ENCODE data around the gene PRSS53. TPM values are rescaled to one million over a fixed set of nuclear protein-coding genes. Genes with fewer than 3 reads are reported as not detected.

PRSS53 gene
- total RNA-seq, 2 experiments from 2014 or later, result 3.7 to 5.7 TPM

- BruUV-seq (replicated peaks), result no TSS peak
- intact Hi-C loops (cut with micrococcal nuclease; ENCODE audit: unreplicated experiment), result loop anchor here (10.0 kb wide), 1 partner anchor 341 kb away; the partner anchor contains the start of gene ARMC5
- no peaks in the 10 kb centered on the region for H3K9me2 ChIP-seq (ENCODE audit: insufficient read depth, low read length)
- no peak overlapping the region for H3K27ac ChIP-seq (ENCODE audit: low read depth, low read length, poor library complexity, severe bottlenecking)
- peaks cover 6% of the 10 kb centered on the region for H3K79me2 ChIP-seq (ENCODE audit: insufficient read depth, low read depth, low read length)
- no peaks in the 10 kb centered on the region for H3K9me3 ChIP-seq (ENCODE audit: low read length)
- no peak overlapping the region for H3K4me2 ChIP-seq (ENCODE audit: low read length)
- POLR2A ChIA-PET, result no interaction called here
- H3K36me3 ChIP-seq (ENCODE audit: insufficient read depth, low read length), result peaks cover 33% of the 10 kb centered on the region
- H3K4me1 ChIP-seq (ENCODE audit: insufficient read depth, low read length, poor library complexity, severe bottlenecking), result peaks cover 8% of the 10 kb centered on the region
- TF ChIP-seq CTCF (conservative IDR thresholded peaks at IDR 0.05; ENCODE audit: low read length) (no peak), EZH2phosphoT487 (IDR thresholded peaks at IDR 0.05; ENCODE audit: borderline replicate concordance, low read depth, low read length) (no peak)
- no peak overlapping the region for H3K4me3 ChIP-seq (ENCODE audit: low read depth, low read length, poor library complexity, severe bottlenecking)
- peaks cover 5% of the 10 kb centered on the region; the same call in 1 of the 2 replicates for H4K20me1 ChIP-seq (ENCODE audit: insufficient read depth, low read length)
- CTCF ChIA-PET (ENCODE audit: unreplicated experiment), result no interaction called here
- no peak for DNase-seq (ENCODE audit: low spot score)
- H2AFZ ChIP-seq (ENCODE audit: low read length), result no peak overlapping the region
Measured at GRCh38 chr16:31113121-31114120, 24.7 kb upstream of the PRSS53 start.

- Histone ChIP-seq H4K20me1 (ENCODE audit: insufficient read depth, low read length) (no peaks in the 10 kb centered on the region), H3K27ac (ENCODE audit: low read depth, low read length, poor library complexity, severe bottlenecking) (no peak overlapping the region), H3K36me3 (ENCODE audit: insufficient read depth, low read length) (peaks cover 33% of the 10 kb centered on the region), H2AFZ (ENCODE audit: low read length) (no peak overlapping the region), H3K79me2 (ENCODE audit: insufficient read depth, low read depth, low read length) (no peaks in the 10 kb centered on the region), H3K4me3 (ENCODE audit: low read depth, low read length, poor library complexity, severe bottlenecking) (no peak overlapping the region), H3K9me2 (ENCODE audit: insufficient read depth, low read length) (no peaks in the 10 kb centered on the region), H3K4me2 (ENCODE audit: low read length) (no peak overlapping the region), H3K9me3 (ENCODE audit: low read length) (no peaks in the 10 kb centered on the region), H3K4me1 (ENCODE audit: insufficient read depth, low read length, poor library complexity, severe bottlenecking) (peaks cover 8% of the 10 kb centered on the region)
- ChIA-PET POLR2A (no interaction called here), CTCF (ENCODE audit: unreplicated experiment) (no interaction called here)
- intact Hi-C loops (cut with micrococcal nuclease; ENCODE audit: unreplicated experiment), result loop anchor here (10.0 kb wide), 1 partner anchor 342 kb away; the partner anchor contains the start of gene ARMC5
- DNase-seq (ENCODE audit: low spot score), result no peak
- no TSS peak for BruUV-seq (replicated peaks)
- TF ChIP-seq EZH2phosphoT487 (IDR thresholded peaks at IDR 0.05; ENCODE audit: borderline replicate concordance, low read depth, low read length), result no peak
- TF ChIP-seq CTCF (conservative IDR thresholded peaks at IDR 0.05; ENCODE audit: low read length), result no peak
Measured at GRCh38 chr16:31112711-31113110, 24.0 kb upstream of the PRSS53 start.
